H7 (cell line): Measurements from ENCODE around the gene LSR. TPM values are rescaled to one million over a fixed set of nuclear protein-coding genes. Genes with fewer than 3 reads are reported as not detected.
A peak's percentile ranks its signal among the peaks of the same experiment; 100 is the strongest.
"Not testable (repeated sequence)": the region's sequence is repeated elsewhere in the genome, so short reads cannot be mapped to it uniquely, and the experiment has no call there.

Source experiments
- DNase-seq: peaks from one replicate; pipeline ENCODE4 v3.0.0; 2012
- H3K27me3 ChIP-seq: 2 replicates; pipeline ENCODE4 v1.6.0; 2011; ENCODE audit warnings: mild to moderate bottlenecking, low read length; ENCODE audit not compliant: control insufficient read depth, insufficient read depth
- H3K36me3 ChIP-seq: replicated peaks from 2 replicates; pipeline ENCODE4 v1.5.1; 2011; ENCODE audit warnings: low read length; ENCODE audit not compliant: control insufficient read depth, insufficient read depth
- H3K4me3 ChIP-seq: 2 replicates; pipeline ENCODE4 v1.5.1; 2011; ENCODE audit warnings: low read depth, mild to moderate bottlenecking, control low read depth, low read length, moderate library complexity; ENCODE audit not compliant: insufficient read depth
- total RNA-seq: library from RNA; depleted of rRNA; stranded (reverse); fragments of >200 nt; shearing (Covaris generic); gene quantifications from 2 replicates; pipeline ENCODE4 v1.2.3, GENCODE V29; 2014

LSR gene
- total RNA-seq, 1 experiment from 2014 or later, result 128 TPM

GRCh38 chr19:35274323-35274722 lies 25.5 kb downstream of the LSR start:
- peaks cover 24% of the 10 kb centered on the region for H3K36me3 ChIP-seq
- H3K27me3 ChIP-seq, result no peaks in the 10 kb centered on the region
- no peak overlapping the region for H3K4me3 ChIP-seq
- DNase-seq, result no peak

- peaks cover 11% of the 10 kb centered on the region for H3K36me3 ChIP-seq
- peak; percentile 20 for DNase-seq
- H3K4me3 ChIP-seq, result no peak overlapping the region
- no peaks in the 10 kb centered on the region for H3K27me3 ChIP-seq
These were observed 28.0 kb downstream of the LSR start for GRCh38 chr19:35276706-35277281.

GRCh38 chr19:35278578-35279284 lies 29.9 kb downstream of the LSR start:
- DNase-seq, result peak; percentile 57
- H3K36me3 ChIP-seq, result peaks cover 4% of the 10 kb centered on the region
- no peak overlapping the region for H3K4me3 ChIP-seq
- 0 out of 2 replicates have a peak, but pooled peaks cover 3% of the 10 kb centered on the region for H3K27me3 ChIP-seq

- H3K27me3 ChIP-seq, result 0 out of 2 replicates have a peak, but pooled peaks cover 3% of the 10 kb centered on the region
- DNase-seq, result peak; percentile 54
These were observed 30.6 kb downstream of the LSR start for GRCh38 chr19:35279374-35279773.

GRCh38 chr19:35279985-35280821 lies 31.4 kb downstream of the LSR start:
- Histone ChIP-seq H3K4me3 (no peak overlapping the region), H3K36me3 (peaks cover 1% of the 10 kb centered on the region; the same call in 1 of the 2 replicates), H3K27me3 (0 out of 2 replicates have a peak, but pooled peaks cover 3% of the 10 kb centered on the region)
- peak; percentile 54 for DNase-seq

More at GRCh38 chr19:35279374-35279773, 30.6 kb downstream of the LSR start:
- Histone ChIP-seq H3K36me3 (peaks cover 3% of the 10 kb centered on the region), H3K4me3 (no peak overlapping the region)

- Histone ChIP-seq H3K27me3 (0 out of 2 replicates have a peak, but pooled peaks cover 3% of the 10 kb centered on the region), H3K36me3 (peaks cover 1% of the 10 kb centered on the region; the same call in 1 of the 2 replicates), H3K4me3 (no peak overlapping the region)
- DNase-seq, result no peak
These were observed 32.5 kb downstream of the LSR start for GRCh38 chr19:35281303-35281702.

- Histone ChIP-seq H3K4me3 (no peak overlapping the region), H3K36me3 (no peaks in the 10 kb centered on the region), H3K27me3 (0 out of 2 replicates have a peak, but pooled peaks cover 3% of the 10 kb centered on the region)
- DNase-seq, result peak; percentile 68
These were observed 35.6 kb downstream of the LSR start for GRCh38 chr19:35284153-35285094.

GRCh38 chr19:35285095-35285449 lies 36.3 kb downstream of the LSR start:
- Histone ChIP-seq H3K36me3 (no peaks in the 10 kb centered on the region), H3K4me3 (no peak overlapping the region), H3K27me3 (0 out of 2 replicates have a peak, but pooled peaks cover 3% of the 10 kb centered on the region)
- no peak for DNase-seq

GRCh38 chr19:35285465-35285864 lies 36.7 kb downstream of the LSR start:
- not testable (repeated sequence) for H3K4me3 ChIP-seq, H3K27me3 ChIP-seq, H3K36me3 ChIP-seq, DNase-seq

- not testable (repeated sequence) for H3K27me3 ChIP-seq, H3K4me3 ChIP-seq, DNase-seq, H3K36me3 ChIP-seq
These were observed 37.3 kb downstream of the LSR start for GRCh38 chr19:35286101-35286500.

GRCh38 chr19:35287713-35288112 lies 38.9 kb downstream of the LSR start:
- no peak overlapping the region for H3K4me3 ChIP-seq
- no peaks in the 10 kb centered on the region for H3K36me3 ChIP-seq
- no peaks in the 10 kb centered on the region for H3K27me3 ChIP-seq
- no peak for DNase-seq

- Histone ChIP-seq H3K27me3 (no peaks in the 10 kb centered on the region), H3K36me3 (no peaks in the 10 kb centered on the region), H3K4me3 (no peak overlapping the region)
- DNase-seq, result no peak
These were observed 39.5 kb downstream of the LSR start for GRCh38 chr19:35288331-35288730.

GRCh38 chr19:35288906-35289305 lies 40.1 kb downstream of the LSR start:
- Histone ChIP-seq H3K36me3 (no peaks in the 10 kb centered on the region), H3K27me3 (no peaks in the 10 kb centered on the region), H3K4me3 (no peak overlapping the region)
- no peak for DNase-seq
